SK-N-SH (cell line): Measurements from ENCODE around the gene POGZ.

Experiments
- CHD2 ChIP-seq: fragments of 150-350 bp; IDR thresholded peaks from 2 replicates; pipeline ENCODE4 v1.6.1; 2018; ENCODE audit warnings: low read length; ENCODE audit not compliant: partially characterized antibody
- CTCF ChIP-seq: fragments of 200-600 bp; sonication (generic); IDR thresholded peaks from 2 replicates; pipeline ENCODE4 v1.6.1; 2017; ENCODE audit warnings: antibody characterized with exemption, mild to moderate bottlenecking, moderate library complexity
- EP300 ChIP-seq, 2 experiments: IDR thresholded peaks; 2 replicates each; pipeline versions ENCODE4 v1.4.0 to v1.6.1; 2012; ENCODE audit warnings: borderline replicate concordance in 1 of 2, low read depth in 1 of 2, low read length in 1 of 2
- EZH2phosphoT487 ChIP-seq: fragments of 200-600 bp; sonication (generic); IDR thresholded peaks from 2 replicates; pipeline ENCODE4 v1.6.1; 2017; ENCODE audit warnings: low read depth, mixed run types, mild to moderate bottlenecking, antibody characterized with exemption, moderate library complexity, borderline replicate concordance
- JUND ChIP-seq: IDR thresholded peaks from 2 replicates; pipeline ENCODE4 v1.4.0; 2012
- MAX ChIP-seq: IDR thresholded peaks from 2 replicates; pipeline ENCODE4 v1.4.0; 2012; ENCODE audit warnings: low read depth
- POLR2AphosphoS5 ChIP-seq: IDR thresholded peaks from 2 replicates; pipeline ENCODE4 v1.6.1; 2012; ENCODE audit warnings: low read depth, low read length
- RAD21 ChIP-seq: IDR thresholded peaks from 2 replicates; pipeline ENCODE4 v1.6.1; 2012; ENCODE audit warnings: mild to moderate bottlenecking, low read length
- RXRA ChIP-seq: IDR thresholded peaks from 2 replicates; pipeline ENCODE4 v1.4.0; 2012; ENCODE audit warnings: low read depth, mild to moderate bottlenecking, borderline replicate concordance
- TAF1 ChIP-seq: IDR thresholded peaks from 2 replicates; pipeline ENCODE4 v1.6.1; 2012; ENCODE audit warnings: low read depth, mild to moderate bottlenecking, low read length, moderate library complexity, borderline replicate concordance
- ZBTB33 ChIP-seq: IDR thresholded peaks from 2 replicates; pipeline ENCODE4 v1.4.0; 2012; ENCODE audit warnings: low read depth, borderline replicate concordance

- TF ChIP-seq CTCF = no peak
- no peak for TF ChIP-seq MAX
- no peak for TF ChIP-seq POLR2AphosphoS5
- TF ChIP-seq TAF1 = no peak
- no peak for TF ChIP-seq EZH2phosphoT487
- TF ChIP-seq RAD21 = no peak
- TF ChIP-seq JUND = no peak
- no peak for TF ChIP-seq CHD2
- no peak for TF ChIP-seq ZBTB33
- no peak for TF ChIP-seq EP300 (IDR thresholded peaks at IDR 0.05; ENCODE audit: borderline replicate concordance in 1 of 2, low read depth in 1 of 2, low read length in 1 of 2)
- TF ChIP-seq RXRA = no peak
These were observed 19.6 kb upstream of the POGZ start for GRCh38 chr1:151478923-151479322.
